Renal pelvis (tissue), 4 donors: Measurements from ENCODE around the gene KRT17. TPM values are rescaled to one million over a fixed set of nuclear protein-coding genes. Genes with fewer than 3 reads are reported as not detected.
A peak's percentile ranks its signal among the peaks of the same experiment; 100 is the strongest.
"Not testable (repeated sequence)": the region's sequence is repeated elsewhere in the genome, so short reads cannot be mapped to it uniquely, and the experiment has no call there.

Source experiments
- DNase-seq: peaks from one replicate; pipeline ENCODE4 v3.0.0-alpha.2; 2013
- polyA plus RNA-seq, 3 donors: library from polyadenylated mRNA; unstranded; fragments of 120-200 nt; gene quantifications; one replicate each; pipeline ENCODE4 v1.2.1, GENCODE V29; 2013; ENCODE audit not compliant: insufficient read length in 3 of 3

Gene KRT17
- polyA plus RNA-seq, 3 donors = 1.6 to 4.8 (median 2.0) TPM

GRCh38 chr17:41654678-41655607 lies 30.6 kb upstream of the KRT17 start:
- no peak for DNase-seq

DNA sequence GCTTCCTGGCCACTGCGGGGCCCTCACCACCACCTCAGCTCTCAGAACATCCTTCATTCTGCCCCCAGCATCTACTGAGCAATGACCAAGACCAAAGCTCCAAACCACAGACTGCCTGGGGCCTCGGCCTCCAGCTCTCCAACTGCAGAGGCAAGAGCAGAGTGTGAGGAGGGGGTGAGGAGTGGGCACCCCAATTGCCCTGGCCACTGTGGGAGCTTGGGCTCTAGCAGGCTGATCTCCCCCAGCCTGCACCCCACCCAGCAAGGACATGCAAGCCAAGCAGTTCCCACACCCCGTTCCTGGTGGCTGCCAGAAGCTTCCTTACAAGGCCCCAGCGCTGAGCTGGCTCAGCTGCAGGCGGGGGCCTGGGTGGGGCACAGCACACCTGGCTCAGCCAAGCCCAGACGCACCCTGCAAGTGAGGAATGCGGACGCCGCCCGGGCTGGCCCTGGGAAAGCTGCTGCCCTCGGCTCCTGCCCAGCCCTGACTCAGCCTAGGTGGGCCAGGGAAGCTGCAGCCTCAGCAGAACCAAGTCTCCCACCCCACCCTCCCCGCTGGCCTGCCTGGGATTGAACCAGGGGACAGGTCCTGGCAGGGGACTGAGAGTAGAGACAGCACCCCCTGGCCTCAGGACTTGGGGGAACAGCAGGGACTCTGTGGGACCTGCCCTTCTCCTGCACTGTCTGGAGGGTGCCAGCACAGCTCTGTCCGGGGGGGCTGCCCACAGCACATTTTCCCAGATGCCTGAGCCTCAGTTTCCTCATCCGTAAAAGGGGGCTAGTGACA lies 29.7 kb upstream of the KRT17 start:
- DNase-seq = no peak

DNA sequence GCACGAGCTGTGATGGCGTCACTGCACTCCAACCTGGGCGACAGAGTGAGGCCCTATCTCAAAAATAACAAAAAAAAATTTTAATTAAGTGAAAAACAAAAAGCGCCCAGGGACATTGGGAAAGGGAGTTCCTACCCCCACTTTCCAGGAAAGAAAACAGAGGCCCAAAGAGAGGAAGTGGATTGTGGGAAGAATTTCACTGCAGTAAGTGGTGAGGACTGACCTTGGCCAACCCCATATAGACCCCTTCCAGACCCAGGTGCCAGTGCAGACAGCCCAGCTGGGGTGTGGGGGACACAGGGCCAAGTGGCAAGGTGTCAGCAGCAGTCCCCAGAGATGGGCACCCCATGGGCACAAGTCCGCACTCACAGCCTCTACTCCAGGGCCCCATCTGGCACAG lies 29.0 kb upstream of the KRT17 start:
- DNase-seq = no peak

DNA sequence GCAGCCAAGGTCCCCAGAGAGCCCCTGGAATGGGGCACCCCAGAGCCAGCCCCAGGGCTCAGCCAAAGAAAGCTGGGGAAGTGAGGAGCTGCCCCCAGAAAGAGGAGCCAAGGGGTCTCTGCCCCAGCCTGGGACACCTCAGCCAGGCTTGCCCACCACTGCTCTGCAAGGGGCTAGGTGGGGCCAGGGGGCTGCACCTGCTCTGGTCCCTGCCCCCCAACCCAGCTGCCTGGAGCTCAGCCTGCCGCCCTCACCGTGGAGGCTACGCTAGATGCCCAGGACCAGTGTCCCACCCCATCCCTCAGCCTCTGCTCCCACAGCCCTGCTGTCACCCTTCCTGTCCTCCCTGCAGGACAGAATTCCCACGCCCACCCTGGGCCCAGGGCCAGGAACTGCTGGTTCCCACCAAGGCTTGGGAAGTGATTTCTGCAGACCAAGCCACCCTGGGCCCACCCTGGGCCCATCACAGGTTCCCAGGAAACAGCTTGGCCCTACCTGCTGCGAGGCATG lies 28.1 kb upstream of the KRT17 start:
- no peak for DNase-seq

DNA sequence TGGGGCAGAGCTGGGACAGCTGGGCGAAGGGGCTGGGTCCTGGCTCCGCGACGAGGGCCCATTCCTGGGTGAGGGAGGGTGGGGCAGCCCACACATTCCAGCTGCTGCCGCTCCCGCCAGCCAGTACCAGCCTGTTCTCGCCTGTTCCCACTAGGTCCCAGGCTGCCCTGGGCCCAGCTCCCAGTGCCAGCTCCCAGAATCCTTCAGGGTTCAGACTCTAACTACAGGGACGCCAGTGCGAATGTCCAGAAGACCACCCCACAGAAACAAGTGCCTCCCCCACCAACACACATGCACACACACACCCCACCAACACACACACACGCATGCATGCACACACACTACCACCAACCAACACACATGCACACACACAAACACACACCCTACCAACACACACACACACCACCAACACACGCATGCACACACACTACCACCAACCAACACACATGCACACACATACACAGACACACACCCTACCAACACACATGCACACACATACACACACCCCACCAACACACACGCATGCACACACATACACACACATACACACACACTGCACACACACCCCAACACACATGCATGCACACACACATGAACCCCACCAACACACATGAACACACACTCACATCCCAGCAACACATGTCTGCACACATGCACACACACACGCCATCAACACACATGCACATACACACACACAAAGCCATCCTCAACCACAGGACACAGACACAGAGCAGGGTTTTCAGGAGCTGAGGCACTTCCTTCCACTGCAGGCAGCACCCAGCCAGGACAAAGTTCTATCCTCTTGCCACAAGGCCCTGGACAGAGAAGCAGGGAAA lies 27.5 kb upstream of the KRT17 start:
- peak; percentile 46 for DNase-seq

DNA sequence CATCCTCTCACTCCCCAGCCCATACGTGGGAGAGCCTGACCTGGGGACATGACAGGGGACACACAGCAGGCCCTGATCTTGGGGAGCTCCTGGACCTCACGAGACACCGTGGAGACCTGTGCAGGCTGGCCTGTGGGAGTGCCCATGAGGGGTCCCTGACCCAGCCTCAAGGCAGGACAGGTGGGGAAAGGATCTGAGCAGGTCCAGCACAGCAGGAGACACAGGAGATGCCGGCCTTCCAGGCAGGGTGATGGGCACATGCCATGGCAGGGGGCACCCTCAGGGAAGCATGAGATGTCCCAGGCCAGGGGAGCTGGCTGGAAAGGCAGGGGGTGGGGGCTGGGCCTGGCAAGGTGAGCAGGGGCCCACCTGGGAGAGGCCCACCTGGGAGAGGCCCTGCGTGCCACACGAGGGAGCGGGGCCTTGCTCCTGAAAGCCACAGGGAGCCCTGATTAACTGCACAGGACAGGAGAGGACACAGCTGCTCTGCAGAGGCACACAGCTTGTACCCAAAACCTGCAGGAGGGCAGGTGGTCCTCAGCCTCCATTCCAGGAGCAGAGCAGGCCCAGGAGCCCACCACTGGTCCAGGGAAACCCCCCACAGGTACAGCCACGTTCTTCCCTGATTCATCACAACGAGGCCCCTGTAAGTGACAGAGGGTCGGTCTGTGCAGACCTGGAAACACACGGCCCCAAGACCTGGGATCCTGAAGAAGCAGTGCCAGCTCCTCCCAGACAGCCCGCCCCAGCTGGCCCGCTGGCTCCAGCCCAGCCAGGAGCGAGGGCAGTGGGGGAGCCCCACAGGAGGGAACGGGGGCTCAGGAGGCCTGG lies 26.6 kb upstream of the KRT17 start:
- no peak for DNase-seq

GRCh38 chr17:41649923-41650519 lies 25.6 kb upstream of the KRT17 start:
- DNase-seq = no peak

GRCh38 chr17:41648411-41649195 lies 24.2 kb upstream of the KRT17 start:
- DNase-seq = peak; percentile 85

DNA sequence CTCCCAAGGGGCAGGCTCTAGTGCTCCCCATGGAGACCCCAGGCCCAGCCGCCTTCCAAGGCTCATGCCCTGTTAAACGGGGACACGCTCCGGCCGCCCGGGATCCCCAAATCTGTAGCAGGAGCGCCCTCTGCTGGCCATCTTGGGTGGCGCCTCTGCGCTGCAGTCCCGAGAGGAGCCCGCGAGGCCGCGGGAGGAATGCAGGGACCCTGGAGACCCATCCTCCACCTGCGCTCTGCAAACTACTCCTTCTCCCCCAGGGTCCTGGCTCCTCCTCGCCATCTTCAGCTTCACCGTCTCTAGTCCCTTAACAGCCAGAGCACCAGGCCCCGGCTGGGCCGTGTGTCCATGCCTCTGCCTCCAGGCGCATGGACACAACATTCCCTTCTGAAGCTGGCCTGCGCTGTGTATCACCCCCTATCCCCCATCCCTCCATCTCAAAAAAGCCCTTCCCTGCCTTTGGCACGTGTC lies 23.6 kb upstream of the KRT17 start:
- peak; percentile 81 for DNase-seq

DNA sequence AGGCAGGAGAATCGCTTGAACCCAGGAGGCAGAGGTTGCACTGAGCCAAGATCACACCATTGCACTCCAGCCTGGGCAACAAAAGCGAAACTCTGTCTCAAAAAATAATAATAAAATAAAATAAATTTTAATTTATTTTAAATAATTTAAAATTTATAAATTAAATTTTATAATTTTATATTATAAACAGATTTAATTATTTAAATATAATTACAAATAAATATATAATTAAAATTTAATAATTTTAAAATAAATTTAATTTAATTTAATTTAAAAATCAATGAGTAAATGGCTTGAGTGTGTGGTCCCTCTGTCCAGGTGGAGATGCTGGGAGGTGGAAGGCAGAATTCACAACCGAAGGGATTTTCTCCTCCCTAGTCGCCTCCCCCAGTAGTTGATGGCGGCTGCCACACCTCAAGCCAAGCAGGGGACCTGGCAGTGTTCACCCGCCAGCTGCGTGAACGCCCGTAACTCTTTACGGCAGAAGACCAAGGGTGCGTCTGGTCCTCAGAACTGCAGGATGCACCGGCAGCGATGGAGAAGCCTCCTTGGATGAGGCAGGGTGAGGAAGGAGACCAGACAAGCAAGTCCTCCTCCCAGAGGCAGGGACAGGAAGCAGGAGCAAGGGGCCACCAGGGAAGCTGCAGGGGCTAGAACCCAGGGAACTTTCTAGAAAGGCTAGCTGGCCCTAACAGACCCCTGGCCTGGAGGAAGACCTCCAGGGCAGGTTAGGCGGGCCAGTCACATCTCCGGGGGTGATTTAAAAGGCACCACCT lies 22.9 kb upstream of the KRT17 start:
- no peak for DNase-seq

DNA sequence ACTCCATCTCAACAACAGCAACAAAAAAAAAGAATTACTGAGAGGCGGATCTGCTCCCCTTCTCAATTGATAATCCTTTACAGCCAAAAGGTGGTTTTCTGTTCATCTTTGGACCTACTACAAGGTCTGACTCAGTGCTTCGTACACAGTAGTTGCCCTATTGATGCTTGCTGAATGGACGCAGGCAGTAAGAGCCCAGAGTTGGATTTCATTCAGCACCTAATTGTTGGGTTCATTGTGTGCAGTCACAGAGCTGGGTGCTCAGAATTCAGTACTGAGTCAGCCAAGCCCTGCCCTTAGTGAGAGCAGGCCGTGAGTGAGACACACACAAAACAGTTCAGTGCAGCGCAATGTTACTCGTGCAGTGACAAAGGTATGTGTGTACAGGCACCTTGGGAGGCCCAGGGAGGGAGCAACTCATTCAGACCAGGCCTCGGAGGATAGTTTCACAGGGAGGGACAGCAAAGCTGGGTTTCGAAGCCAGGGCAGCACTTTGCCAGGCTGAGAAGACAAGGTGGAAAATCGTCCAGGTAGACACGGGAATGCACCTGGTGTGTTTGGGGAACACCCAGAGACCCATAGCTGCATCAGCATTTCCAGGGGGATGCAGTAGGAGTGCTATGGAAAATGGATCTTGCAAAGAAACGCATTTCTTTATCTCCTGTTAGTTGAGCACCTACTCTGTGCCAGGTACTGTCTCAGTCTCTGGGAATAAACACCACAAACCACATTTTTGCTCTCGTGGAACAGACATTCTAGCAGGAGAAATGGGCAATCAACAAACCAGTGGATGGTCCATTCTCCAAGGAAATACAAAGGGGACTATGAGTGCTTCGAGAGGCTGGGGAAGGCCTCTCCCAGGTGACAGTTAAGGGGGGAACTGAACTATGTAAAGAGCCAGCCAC lies 18.1 kb upstream of the KRT17 start:
- DNase-seq = no peak

GRCh38 chr17:41640596-41640995 lies 16.2 kb upstream of the KRT17 start:
- not testable (repeated sequence) for DNase-seq

DNA sequence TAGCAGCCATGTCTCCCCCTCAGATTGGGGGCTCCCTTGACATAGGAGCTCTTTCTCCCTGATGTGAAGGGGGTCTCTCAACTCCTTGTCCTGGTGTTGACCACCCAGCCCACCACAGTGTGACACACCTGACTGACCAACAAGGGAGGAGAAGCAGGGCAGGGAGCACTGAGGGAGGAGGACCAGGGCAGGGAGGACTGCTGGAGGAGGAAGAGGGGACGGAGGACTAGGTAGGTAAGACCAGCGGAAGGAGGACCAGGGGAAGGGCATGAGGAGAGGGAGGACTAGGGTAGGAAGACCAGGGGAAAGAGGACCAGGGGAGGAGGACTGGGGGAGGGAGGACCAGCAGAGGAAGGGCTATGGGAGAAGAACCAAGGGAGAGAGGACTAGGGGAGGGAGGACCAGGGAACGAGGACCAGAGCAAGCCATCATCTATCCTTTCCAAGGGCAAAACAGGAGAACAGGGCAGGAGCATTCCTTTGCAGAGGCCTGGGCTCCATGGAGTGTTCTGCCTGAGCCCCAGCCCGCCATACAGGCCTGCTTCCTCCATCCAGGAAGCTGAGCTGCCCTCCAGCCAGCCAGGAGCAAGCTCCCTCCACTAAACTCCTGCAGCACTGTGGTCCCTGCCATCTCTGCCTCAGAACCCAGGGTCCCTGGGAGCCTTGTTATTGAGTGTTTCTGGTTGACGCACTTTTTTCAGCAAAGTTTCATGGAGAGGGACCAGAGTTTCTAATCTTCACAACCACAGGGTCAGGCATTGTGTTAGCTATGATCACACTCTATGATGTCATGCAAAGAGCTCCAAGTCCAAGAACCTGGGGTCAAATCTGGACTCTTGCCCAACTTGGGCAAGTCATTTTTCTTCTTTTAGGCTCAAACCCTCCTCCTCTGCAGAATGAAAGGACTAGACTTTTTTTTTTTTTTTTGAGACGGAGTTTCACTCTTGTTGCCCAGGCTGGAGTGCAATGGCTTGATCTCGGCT lies 15.4 kb upstream of the KRT17 start:
- no peak for DNase-seq

DNA sequence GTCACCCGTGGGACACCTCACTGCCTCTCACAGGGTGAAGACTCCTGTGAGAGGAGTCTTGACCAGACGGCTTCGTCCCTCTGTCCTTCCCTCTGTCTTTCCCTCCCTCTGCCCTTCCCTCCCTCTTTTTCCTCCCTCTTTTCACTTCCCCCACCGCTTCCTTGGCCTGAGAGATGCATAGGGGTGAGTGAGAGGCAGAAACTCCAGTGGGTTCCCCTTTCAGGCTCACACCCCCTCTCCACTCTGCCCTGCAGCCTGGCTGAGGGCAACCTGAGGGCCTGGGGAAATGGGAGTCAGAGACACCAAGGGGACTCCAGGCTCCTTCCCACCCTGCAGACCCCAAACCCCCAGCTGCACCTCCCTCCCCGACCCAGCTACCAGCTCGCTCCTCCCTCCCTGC lies 14.6 kb upstream of the KRT17 start:
- no peak for DNase-seq

DNA sequence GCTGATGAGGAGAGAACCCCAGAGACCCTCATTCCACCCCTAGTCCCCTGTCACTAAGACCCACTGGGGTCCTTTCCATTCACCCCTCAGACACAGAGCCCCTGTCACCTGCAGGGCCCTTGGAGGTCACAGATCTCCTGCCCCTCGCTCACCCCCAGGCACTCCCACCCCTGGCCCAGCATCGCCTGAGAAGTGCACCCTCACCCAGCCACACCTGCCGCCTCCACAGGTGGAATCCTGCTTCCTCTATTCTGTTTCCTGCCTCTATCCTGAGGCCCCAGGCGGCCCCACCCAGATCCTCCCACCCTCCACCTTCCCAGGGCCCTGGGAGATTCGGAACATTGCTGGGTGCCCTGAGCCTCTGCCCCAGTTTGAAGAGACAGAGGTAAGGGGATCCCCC lies 13.8 kb upstream of the KRT17 start:
- no peak for DNase-seq

DNA sequence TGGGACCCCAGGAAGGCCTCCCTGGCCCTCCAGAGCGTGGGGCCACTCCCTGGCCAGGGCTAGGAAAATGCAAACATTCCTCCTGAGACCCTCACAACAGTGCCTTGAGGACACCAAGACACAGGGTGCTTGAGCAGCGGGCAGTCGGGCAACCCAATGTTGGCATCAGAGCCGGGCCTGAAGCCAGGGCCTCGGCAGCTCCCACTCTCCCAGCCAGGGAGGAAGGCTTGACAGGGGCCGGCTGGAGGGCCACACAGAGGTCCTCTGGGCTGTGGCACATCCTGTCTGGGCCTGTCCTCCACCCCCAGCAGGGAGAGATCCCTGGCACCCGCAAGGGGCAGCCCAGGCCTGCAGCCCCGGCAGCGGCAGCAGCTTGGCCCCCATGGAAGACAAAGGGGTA lies 12.3 kb upstream of the KRT17 start:
- no peak for DNase-seq
